Ascending aorta (tissue), 2 donors: ENCODE results near the gene C5. TPM values are rescaled to one million over a fixed set of nuclear protein-coding genes. Genes with fewer than 3 reads are reported as not detected.

ENCODE experiments used
- DNase-seq, 2 donors: peaks; one replicate each; pipeline ENCODE4 v3.0.0-alpha.2; 2019; ENCODE audit warnings: low spot score in 2 of 2
- H3K27ac ChIP-seq, 2 donors: fragments of 200-600 bp; sonication (generic); one replicate each; pipeline ENCODE4 v1.5.1; 2016 to 2017; ENCODE audit warnings: mild to moderate bottlenecking in 1 of 2
- H3K27me3 ChIP-seq: fragments of 200-600 bp; sonication (generic); one replicate; pipeline ENCODE4 v1.5.1; 2017
- H3K36me3 ChIP-seq, 2 donors: fragments of 200-600 bp; sonication (generic); one replicate each; pipeline ENCODE4 v1.5.1; 2016
- H3K4me1 ChIP-seq, 2 donors: fragments of 200-600 bp; sonication (generic); one replicate each; pipeline ENCODE4 v1.5.1; 2016 to 2017; ENCODE audit warnings: mild to moderate bottlenecking in 1 of 2
- H3K4me3 ChIP-seq, 2 donors: fragments of 200-600 bp; sonication (generic); one replicate each; pipeline ENCODE4 v1.5.1; 2016 to 2017; ENCODE audit warnings: mild to moderate bottlenecking in 1 of 2
- H3K9me3 ChIP-seq, 2 donors: fragments of 200-600 bp; sonication (generic); one replicate each; pipeline ENCODE4 v1.5.1; 2016
- CTCF ChIP-seq, 3 experiments: fragments of 200-600 bp in 2 of 3; fragments of 450-650 bp in 1 of 3; sonication (generic) in 2 of 3; IDR thresholded peaks; one replicate each; pipeline ENCODE4 v1.5.1; 2016 to 2019; ENCODE audit warnings: antibody characterized with exemption in 3 of 3, mild to moderate bottlenecking in 1 of 3, moderate library complexity in 1 of 3
- intact Hi-C: fragments of 100-400 bp; cut with DNase I; formaldehyde crosslinking; loops from one replicate; pipeline ENCODE4 v1.15.1; 2023
- total RNA-seq: library from RNA; depleted of rRNA; stranded (reverse); fragments of >200 nt; gene quantifications from one replicate; pipeline ENCODE4 v1.1.0, GENCODE V29; 2016

The C5 gene
- total RNA-seq, 1 donor from 2014 or later, result 1.5 TPM

DNA sequence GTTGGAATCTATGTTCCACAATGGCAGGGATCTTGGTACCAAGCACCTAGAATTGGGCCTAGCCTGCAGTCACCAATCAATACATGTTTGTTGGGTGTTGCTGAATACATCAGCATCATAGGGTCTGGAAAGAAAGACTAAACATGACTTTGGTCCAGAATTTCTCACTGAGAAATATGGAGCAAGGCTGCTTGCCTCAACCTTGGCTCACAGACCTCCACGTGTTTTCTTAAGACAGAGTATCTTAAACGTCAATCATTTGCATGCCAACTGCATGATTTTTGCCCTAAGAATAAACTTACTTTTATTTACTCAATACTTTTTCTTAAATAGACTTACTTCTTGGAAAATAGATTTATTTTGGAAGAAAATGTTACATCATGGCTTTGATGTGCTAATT is 100.8 kb downstream of the C5 start:
- intact Hi-C loops, result loop anchor here (2.0 kb wide), 1 partner anchor 14 kb away; no protein-coding TSS in a partner anchor
- DNase-seq, result peak in 1 of 2 donors; percentile 82
- no peaks in the 10 kb centered on the region for H3K36me3 ChIP-seq
- no peaks in the 10 kb centered on the region for H3K27me3 ChIP-seq
- H3K27ac ChIP-seq, result peak overlapping the region; percentile 82 to 84
- H3K9me3 ChIP-seq, result no peaks in the 10 kb centered on the region
- peaks cover 10 to 36% of the 10 kb centered on the region in 2 donors for H3K4me1 ChIP-seq
- TF ChIP-seq CTCF (IDR thresholded peaks at IDR 0.05), result no peak
- H3K4me3 ChIP-seq, result no peak overlapping the region

GRCh38 chr9:120948824-120949223 is 101.3 kb downstream of the C5 start:
- no peaks in the 10 kb centered on the region for H3K36me3 ChIP-seq
- no peaks in the 10 kb centered on the region for H3K27me3 ChIP-seq
- DNase-seq, result peak in 1 of 2 donors; percentile 65
- intact Hi-C loops, result loop anchor here (2.0 kb wide), 1 partner anchor 14 kb away; no protein-coding TSS in a partner anchor
- peaks cover 10 to 36% of the 10 kb centered on the region in 2 donors for H3K4me1 ChIP-seq
- H3K4me3 ChIP-seq, result no peak overlapping the region
- no peak for TF ChIP-seq CTCF (IDR thresholded peaks at IDR 0.05)
- no peaks in the 10 kb centered on the region for H3K9me3 ChIP-seq
- peak overlapping the region; percentile 82 to 84 for H3K27ac ChIP-seq

DNA sequence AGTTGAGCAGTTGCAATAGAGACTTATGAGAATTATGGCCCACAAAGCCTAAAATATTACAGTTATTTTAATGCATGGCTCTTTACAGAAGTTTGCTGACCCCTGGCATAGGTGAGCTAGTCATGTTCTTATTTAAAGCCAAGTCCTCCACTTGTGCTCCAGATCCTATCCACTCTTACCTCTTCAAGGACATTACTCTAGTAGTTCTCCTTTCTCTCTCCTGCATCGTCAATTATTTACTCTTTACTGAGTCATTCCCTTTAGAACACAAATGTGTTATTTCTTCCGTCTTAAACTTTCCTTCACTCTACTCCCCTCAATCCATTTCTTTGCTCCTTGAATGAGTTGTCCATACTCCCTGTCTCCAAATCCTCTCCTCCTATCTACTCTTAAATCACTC is 102.9 kb downstream of the C5 start:
- peaks cover 20 to 47% of the 10 kb centered on the region in 2 donors for H3K4me1 ChIP-seq
- no peak for TF ChIP-seq CTCF (IDR thresholded peaks at IDR 0.05)
- no peaks in the 10 kb centered on the region for H3K9me3 ChIP-seq
- intact Hi-C loops, result no loop called here
- no peak for DNase-seq
- H3K36me3 ChIP-seq, result no peaks in the 10 kb centered on the region
- H3K27ac ChIP-seq, result peak overlapping the region; percentile 82 to 84
- no peak overlapping the region for H3K4me3 ChIP-seq
- no peaks in the 10 kb centered on the region for H3K27me3 ChIP-seq

DNA sequence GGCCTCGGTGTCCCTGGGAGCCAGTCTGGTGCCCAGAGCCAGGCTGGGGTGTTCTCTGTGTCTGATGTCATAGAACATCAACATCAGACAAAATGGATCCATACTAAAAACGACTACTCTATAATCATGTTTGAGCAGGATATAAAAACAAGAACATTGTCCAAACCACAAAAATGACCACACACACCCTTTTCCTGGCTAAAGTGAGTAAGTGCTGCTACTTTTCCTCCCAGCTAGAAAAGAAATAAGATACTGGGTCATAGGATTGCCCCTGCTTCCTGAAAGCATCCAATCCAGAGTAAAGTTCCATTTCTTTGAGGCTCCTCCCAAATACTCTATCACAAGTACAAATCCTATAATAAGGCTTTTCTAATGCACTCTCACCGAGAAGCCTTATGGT is 103.8 kb downstream of the C5 start:
- no peak for DNase-seq
- intact Hi-C loops, result no loop called here
- no peaks in the 10 kb centered on the region for H3K36me3 ChIP-seq
- peak overlapping the region; percentile 2 to 17 for H3K27ac ChIP-seq
- peaks cover 25 to 46% of the 10 kb centered on the region in 2 donors for H3K4me1 ChIP-seq
- no peaks in the 10 kb centered on the region for H3K9me3 ChIP-seq
- H3K4me3 ChIP-seq, result no peak overlapping the region
- H3K27me3 ChIP-seq, result no peaks in the 10 kb centered on the region
- no peak for TF ChIP-seq CTCF (IDR thresholded peaks at IDR 0.05)

GRCh38 chr9:120944948-120945347 is 105.1 kb downstream of the C5 start:
- intact Hi-C loops, result no loop called here
- Histone ChIP-seq H3K9me3 (no peaks in the 10 kb centered on the region), H3K4me3 (no peak overlapping the region), H3K4me1 (peaks cover 25 to 42% of the 10 kb centered on the region in 2 donors), H3K27me3 (no peaks in the 10 kb centered on the region), H3K27ac (peak overlapping the region; percentile 11 to 13), H3K36me3 (no peaks in the 10 kb centered on the region)
- TF ChIP-seq CTCF (IDR thresholded peaks at IDR 0.05), result no peak
- DNase-seq, result no peak

GRCh38 chr9:120944434-120944843 is 105.6 kb downstream of the C5 start:
- H3K4me1 ChIP-seq, result peaks cover 21 to 39% of the 10 kb centered on the region in 2 donors
- TF ChIP-seq CTCF (IDR thresholded peaks at IDR 0.05), result no peak
- H3K36me3 ChIP-seq, result no peaks in the 10 kb centered on the region
- no peaks in the 10 kb centered on the region for H3K9me3 ChIP-seq
- intact Hi-C loops, result no loop called here
- no peak for DNase-seq
- no peak overlapping the region for H3K4me3 ChIP-seq
- peak overlapping the region; percentile 13 to 89 for H3K27ac ChIP-seq
- H3K27me3 ChIP-seq, result no peaks in the 10 kb centered on the region
